Prostate gland (tissue), 2 donors: ENCODE measurements around the gene SLC34A2. TPM values are rescaled to one million over a fixed set of nuclear protein-coding genes. Genes with fewer than 3 reads are reported as not detected.

Source experiments
- DNase-seq: peaks from one replicate; pipeline ENCODE4 v3.0.0-alpha.2; 2019; ENCODE audit warnings: low spot score
- H3K27ac ChIP-seq, 2 donors: fragments of 200-600 bp; sonication (generic); 2 replicates each; pipeline ENCODE4 v1.5.1; 2017 to 2019
- H3K27me3 ChIP-seq: fragments of 200-600 bp; sonication (generic); replicated peaks from 2 replicates; pipeline ENCODE4 v1.5.1; 2019; ENCODE audit not compliant: insufficient read depth
- H3K36me3 ChIP-seq, 2 donors: fragments of 200-600 bp; sonication (generic); 1 replicate in 1 of 2; 2 replicates in 1 of 2; pipeline versions ENCODE4 v1.5.1 to v1.8.1; 2017 to 2019
- H3K4me1 ChIP-seq: fragments of 200-600 bp; sonication (generic); replicated peaks from 2 replicates; pipeline ENCODE4 v1.5.1; 2019
- H3K4me3 ChIP-seq, 2 donors: fragments of 200-600 bp; sonication (generic); 2 replicates each; pipeline ENCODE4 v1.5.1; 2017 to 2019
- H3K9me3 ChIP-seq: fragments of 200-600 bp; sonication (generic); 2 replicates; pipeline ENCODE4 v1.5.1; 2017
- POLR2A ChIP-seq: fragments of 450-650 bp; IDR thresholded peaks from one replicate; pipeline ENCODE4 v1.6.1; 2016; ENCODE audit warnings: antibody characterized with exemption, mild to moderate bottlenecking
- POLR2AphosphoS5 ChIP-seq: sonication (generic); formaldehyde crosslinking; IDR thresholded peaks from one replicate; pipeline ENCODE4 v1.6.1; 2017; ENCODE audit warnings: antibody characterized with exemption
- WGBS: methylation state at CpG from one replicate; pipeline ENCODE4 v1.1.5; 2018; 5-methylcytosine and 5-hydroxymethylcytosine counted together
- intact Hi-C: fragments of 100-400 bp; cut with DNase I; formaldehyde crosslinking; loops from one replicate; pipeline ENCODE4 v1.14.2; 2022
- small RNA-seq, 2 donors: library from RNA; depleted of rRNA; stranded (forward); fragments of <200 nt; gene quantifications; one replicate each; pipeline ENCODE3, GENCODE V24; 2016
- total RNA-seq, 2 donors: library from RNA; depleted of rRNA; stranded (reverse); fragments of >200 nt; gene quantifications; one replicate each; pipeline ENCODE4 v1.1.0, GENCODE V29; 2016
- TF ChIP-seq, protein P1 (sequence below), 4 experiments: fragments of 200-600 bp in 2 of 4; fragments of 450-650 bp in 2 of 4; sonication (generic) in 2 of 4; IDR thresholded peaks; 1 replicate in 3 of 4; 2 replicates in 1 of 4; pipeline ENCODE4 v1.5.1; 2016 to 2019; ENCODE audit warnings: antibody characterized with exemption in 4 of 4, mild to moderate bottlenecking in 2 of 4, moderate library complexity in 2 of 4

Gene SLC34A2
- total RNA-seq, 2 donors from 2014 or later, result 1.2 TPM

GRCh38 chr4:25722964-25723363, 67.3 kb downstream of the SLC34A2 start:
- Histone ChIP-seq H3K27me3 (no peaks in the 10 kb centered on the region), H3K9me3 (no peaks in the 10 kb centered on the region), H3K4me3 (no peak overlapping the region), H3K27ac (no peak overlapping the region), H3K36me3 (no peaks in the 10 kb centered on the region), H3K4me1 (no peaks in the 10 kb centered on the region)
- TF ChIP-seq, protein P1, sequence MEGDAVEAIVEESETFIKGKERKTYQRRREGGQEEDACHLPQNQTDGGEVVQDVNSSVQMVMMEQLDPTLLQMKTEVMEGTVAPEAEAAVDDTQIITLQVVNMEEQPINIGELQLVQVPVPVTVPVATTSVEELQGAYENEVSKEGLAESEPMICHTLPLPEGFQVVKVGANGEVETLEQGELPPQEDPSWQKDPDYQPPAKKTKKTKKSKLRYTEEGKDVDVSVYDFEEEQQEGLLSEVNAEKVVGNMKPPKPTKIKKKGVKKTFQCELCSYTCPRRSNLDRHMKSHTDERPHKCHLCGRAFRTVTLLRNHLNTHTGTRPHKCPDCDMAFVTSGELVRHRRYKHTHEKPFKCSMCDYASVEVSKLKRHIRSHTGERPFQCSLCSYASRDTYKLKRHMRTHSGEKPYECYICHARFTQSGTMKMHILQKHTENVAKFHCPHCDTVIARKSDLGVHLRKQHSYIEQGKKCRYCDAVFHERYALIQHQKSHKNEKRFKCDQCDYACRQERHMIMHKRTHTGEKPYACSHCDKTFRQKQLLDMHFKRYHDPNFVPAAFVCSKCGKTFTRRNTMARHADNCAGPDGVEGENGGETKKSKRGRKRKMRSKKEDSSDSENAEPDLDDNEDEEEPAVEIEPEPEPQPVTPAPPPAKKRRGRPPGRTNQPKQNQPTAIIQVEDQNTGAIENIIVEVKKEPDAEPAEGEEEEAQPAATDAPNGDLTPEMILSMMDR (IDR thresholded peaks at IDR 0.05), result no peak
- WGBS, result 70% methylated on average over 3 of the region's 3 CpGs
- DNase-seq, result no peak
- intact Hi-C loops, result no loop called here

DNA sequence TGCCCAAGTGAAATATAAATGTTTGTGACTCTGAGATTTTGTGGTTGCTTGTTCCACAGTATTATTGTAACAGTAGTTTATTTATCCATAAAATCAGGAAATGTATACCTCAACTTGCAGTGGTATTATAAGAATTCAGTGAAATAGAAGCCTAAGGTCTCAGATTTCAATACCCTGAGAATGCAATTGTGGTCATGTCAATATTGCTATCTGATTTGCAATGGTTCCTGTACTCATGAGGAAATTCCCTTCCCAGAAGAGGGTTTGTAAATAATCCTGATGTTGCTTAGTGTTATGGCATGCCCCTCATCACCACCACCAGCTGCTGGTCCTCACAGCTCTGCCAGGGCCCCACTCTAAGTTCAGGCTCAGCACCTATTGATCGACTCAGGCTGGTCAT, 67.8 kb downstream of the SLC34A2 start:
- Histone ChIP-seq H3K27me3 (no peaks in the 10 kb centered on the region), H3K9me3 (no peaks in the 10 kb centered on the region), H3K4me1 (no peaks in the 10 kb centered on the region), H3K36me3 (no peaks in the 10 kb centered on the region), H3K4me3 (no peak overlapping the region), H3K27ac (no peak overlapping the region)
- 61% methylated on average over 1 of the region's 1 CpG for WGBS
- DNase-seq, result no peak
- no peak for TF ChIP-seq POLR2A
- TF ChIP-seq, protein P1 (IDR thresholded peaks at IDR 0.05), result no peak
- intact Hi-C loops, result no loop called here

DNA sequence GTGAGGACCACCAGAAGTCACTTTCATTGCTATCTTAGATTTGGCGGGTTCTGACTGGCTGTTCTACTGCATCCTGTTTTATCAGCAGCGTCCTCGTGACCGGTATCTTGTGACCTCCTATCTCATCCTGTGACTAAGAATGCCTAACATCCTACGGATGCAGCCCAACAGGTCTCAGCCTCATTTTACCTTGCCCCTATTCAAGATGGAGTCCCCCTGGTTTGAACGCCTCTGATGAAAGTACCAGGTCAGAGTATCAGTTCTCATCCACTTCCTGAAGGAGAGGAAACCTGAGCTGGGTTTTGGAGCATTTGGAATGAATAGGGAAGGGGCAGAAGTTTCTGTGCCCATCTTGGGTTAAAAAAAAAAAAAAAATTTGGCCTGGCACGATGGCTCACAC, 70.2 kb downstream of the SLC34A2 start:
- intact Hi-C loops, result no loop called here
- Histone ChIP-seq H3K27me3 (no peaks in the 10 kb centered on the region), H3K4me3 (no peak overlapping the region), H3K9me3 (no peaks in the 10 kb centered on the region), H3K36me3 (no peaks in the 10 kb centered on the region), H3K27ac (no peak overlapping the region), H3K4me1 (no peaks in the 10 kb centered on the region)
- DNase-seq, result no peak
- TF ChIP-seq POLR2AphosphoS5 (no peak), POLR2A (no peak)
- TF ChIP-seq, protein P1 (IDR thresholded peaks at IDR 0.05), result no peak
- WGBS, result 83% methylated on average over 7 of the region's 7 CpGs

GRCh38 chr4:25727711-25728493, 72.3 kb downstream of the SLC34A2 start:
- intact Hi-C loops, result no loop called here
- WGBS, result 88% methylated on average over 9 of the region's 9 CpGs
- H3K36me3 ChIP-seq, result no peaks in the 10 kb centered on the region
- no peak overlapping the region for H3K27ac ChIP-seq
- no peak for DNase-seq
- no peaks in the 10 kb centered on the region for H3K9me3 ChIP-seq
- no peaks in the 10 kb centered on the region for H3K27me3 ChIP-seq
- H3K4me3 ChIP-seq, result no peak overlapping the region
- TF ChIP-seq POLR2AphosphoS5 (no peak), POLR2A (no peak)
- TF ChIP-seq, protein P1 (IDR thresholded peaks at IDR 0.05), result no peak
- no peaks in the 10 kb centered on the region for H3K4me1 ChIP-seq

Small RNA genes lying within 50 kb of the gene (small RNA-seq; reads per million reads assigned to genes)
- 0 reads per million in 2 donors for gene AC092436.3
- gene MTND4LP22, result 0 reads per million in 2 donors
- gene RPS29P11, result 0 reads per million in 2 donors

Other genes starting within 250 kb of the SLC34A2 start
- 10 to 100 TPM; 22.2 to 26.1 TPM for gene SEL1L3, start 207.1 kb downstream of the SLC34A2 start, total RNA-seq